ENCODE measurements around the gene PACC1.
"Not testable (repeated sequence)": the region's sequence is repeated elsewhere in the genome, so short reads cannot be mapped to it uniquely, and the experiment has no call there.

PACC1 gene

GRCh38 chr1:212326541-212326940 lies 88.1 kb downstream of the PACC1 start:
- no peak for DNase-seq

DNA sequence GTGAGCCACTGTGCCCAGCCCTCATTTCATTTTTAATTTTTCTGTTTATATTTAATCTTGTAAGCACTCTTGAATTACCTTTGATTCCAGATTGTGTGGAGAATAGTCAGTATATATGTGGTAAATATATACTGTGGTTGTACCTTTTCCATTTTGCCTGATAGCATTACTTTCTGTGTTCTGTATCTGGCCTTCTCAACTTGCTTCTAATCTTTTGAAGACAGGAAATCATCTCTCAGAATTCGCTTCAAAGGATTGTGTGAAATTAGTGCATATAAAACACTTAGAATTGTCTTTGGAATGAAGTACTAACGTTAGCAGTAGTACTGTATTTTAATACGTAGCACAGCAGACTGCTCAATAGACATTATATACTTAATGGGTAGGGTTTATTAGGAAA lies 91.6 kb downstream of the PACC1 start:
- DNase-seq, result no peak

DNA sequence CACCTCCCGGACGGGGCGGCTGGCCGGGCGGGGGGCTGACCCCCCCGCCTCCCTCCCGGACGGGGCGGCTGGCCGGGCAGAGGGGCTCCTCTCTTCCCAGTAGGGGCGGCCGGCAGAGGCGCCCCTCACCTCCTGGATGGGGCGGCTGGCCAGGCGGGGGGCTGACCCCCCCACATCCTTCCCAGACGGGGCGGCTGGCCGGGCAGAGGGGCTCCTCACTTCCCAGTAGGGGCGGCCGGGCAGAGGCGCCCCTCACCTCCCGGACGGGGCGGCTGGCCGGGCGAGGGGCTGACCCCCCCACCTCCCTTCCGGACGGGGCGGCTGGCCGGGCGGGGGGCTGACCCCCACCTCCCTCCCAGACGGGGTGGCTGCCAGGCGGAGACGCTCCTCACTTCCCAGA lies 93.7 kb downstream of the PACC1 start:
- not testable (repeated sequence) for DNase-seq

DNA sequence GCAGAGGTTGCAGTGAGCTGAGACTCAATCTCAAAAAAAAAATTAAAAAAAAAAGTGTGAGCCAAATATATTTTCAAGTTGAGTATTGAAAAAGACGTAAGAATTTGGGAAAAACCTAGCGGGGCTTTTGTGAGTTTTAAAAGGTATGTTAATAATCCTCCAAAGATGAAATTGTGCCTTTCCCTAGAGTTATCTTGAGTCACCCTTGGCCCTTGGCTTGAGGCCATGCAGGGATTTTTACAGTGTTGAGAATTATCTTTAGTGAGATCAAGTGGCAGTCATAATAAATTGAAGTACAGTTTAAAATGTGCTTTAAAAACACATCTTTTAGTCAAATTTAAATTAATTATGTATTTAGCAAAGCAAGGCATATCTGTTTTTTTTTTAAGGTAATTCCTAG lies 96.8 kb downstream of the PACC1 start:
- DNase-seq, result no peak

GRCh38 chr1:212315907-212316306 lies 98.8 kb downstream of the PACC1 start:
- DNase-seq, result no peak

DNA sequence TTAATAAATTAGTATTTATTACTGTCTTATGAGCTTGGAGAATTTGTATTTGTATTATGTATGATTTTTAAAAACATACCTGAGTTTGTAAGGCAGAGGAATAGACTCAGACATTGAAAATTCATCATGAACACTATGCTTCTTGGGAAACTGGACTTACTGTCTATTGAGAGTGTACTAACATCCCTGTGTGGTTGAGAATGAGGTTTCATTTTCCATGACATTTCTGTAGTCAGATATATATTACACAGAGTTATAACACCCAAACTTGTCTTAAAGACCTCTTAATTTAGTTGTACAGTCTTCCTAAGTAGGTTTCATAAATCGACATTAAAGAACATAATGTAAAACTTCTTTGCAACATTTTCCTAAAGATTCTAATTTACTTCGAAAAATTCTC lies 99.5 kb downstream of the PACC1 start:
- no peak for DNase-seq

All from NK-92 treated with Interleukin-12 subunit alpha and Interleukin-12 subunit beta, amount 100 ng/mL, for 24 hours (cell line).